GM18873 (cell line): Measurements from ENCODE around the gene MTFR1L.

Experiments
- ATAC-seq: cut with Tn5 transposase; IDR thresholded peaks from one replicate; pipeline ENCODE4 v1.9.1; 2021; ENCODE audit warnings: mild to moderate bottlenecking, moderate library complexity, moderate number of reproducible peaks; ENCODE audit not compliant: unreplicated experiment, low FRiP score

MTFR1L gene

DNA sequence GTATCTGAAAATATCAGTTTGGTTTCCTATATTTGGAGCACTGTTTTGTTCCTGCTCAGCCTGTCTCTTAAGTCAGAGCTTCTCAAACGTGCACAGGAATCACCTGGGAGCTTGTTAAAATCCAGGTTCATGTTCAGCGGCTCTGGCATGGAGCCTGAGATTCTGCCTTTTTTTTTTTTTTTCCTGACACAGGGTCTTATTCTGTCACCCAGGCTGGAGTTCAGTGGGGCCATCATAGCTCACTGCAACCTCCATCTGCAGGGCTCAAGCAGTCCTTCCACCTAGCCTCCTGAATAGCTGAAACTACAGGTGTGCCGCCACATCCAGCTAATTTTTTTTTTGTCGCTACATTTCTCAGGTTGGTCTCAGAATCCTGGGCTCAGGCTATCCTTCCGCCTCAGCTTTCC, 32.0 kb upstream of the MTFR1L start:
- no peak for ATAC-seq

DNA sequence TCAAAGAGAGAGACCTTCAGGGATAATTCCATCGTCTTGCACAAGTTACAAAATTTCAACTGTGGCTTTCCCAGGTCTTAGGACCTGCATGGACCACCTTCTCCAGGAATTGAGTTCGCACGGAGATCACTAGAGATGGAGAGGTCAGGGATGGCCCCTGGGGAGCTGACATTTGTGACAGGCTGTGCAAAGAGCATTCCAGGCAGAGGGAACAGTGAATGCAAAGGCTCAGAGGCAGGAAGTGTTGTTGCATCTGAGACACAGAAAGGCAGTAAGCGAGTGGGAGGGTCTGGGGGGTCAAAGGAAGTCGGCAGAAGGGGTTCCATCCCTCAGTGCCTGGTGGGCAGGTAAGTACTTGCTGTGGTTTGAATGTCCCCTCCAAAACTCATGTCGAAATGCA, 29.3 kb upstream of the MTFR1L start:
- ATAC-seq, result no peak

DNA sequence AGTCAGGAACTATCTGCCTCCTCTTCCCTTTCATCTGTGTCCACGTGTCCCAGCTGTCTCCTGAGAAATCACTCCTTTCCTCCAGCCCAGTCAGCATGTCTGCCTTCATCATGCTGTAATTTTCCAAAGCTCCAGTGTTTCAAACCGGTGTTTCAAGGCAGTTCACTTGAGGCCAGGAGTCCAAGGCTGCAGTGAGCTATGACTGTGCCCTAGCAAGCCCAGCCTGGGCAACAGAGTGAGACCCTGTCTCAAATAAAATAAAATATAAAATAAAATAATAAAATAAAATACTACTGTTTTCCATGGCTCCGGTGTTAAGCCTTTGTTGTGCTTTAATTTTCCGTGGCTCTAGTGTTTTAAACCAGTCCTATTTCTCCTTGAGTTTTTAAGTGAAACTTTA, 27.6 kb upstream of the MTFR1L start:
- no peak for ATAC-seq

DNA sequence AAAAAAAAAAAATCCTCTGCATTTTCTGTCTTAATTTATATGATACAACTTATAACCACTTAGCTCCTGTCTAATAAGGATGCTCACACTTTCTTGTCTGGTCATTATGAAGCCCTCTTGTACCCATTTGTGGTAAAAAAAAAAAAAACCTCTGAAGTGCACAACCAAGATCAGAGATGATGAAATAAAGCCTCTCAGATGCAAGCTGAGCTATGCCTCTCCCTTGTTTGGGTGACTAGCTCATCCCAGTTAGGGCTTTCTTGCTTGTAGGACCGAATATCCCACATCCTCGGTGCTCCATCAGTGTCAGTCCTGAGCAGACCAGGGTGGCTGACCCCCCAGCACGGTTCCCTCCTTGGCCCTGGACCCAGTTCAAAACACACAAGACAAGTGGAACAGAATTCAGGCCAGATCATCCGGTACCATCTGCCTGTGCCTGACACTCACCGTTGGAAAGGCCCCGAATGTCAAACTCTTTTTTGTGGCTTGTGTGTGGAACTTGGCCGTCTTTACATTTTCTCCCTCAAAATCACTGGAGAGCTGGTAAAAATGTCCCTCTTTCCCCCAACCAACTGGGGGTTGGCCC, 26.1 kb upstream of the MTFR1L start:
- ATAC-seq, result no peak

DNA sequence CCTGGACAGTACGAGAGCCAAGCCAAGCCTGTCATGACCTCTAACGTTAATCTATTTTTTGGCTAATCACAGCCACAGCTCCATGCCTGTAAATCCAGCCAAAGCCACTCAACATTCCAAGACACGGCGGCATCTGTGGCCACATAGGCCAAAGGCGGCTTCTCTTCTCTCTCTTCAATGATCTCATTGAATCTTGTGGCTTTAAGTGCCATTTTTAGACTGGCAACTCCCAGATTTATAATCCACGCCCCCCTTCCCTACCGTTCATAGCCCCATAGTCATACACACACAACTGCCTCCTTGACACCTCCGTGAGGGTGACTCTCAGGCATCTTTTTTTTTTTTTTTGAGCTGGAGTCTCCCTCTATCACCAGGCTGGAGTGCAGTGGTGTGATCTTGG, 25.4 kb upstream of the MTFR1L start:
- ATAC-seq, result no peak

DNA sequence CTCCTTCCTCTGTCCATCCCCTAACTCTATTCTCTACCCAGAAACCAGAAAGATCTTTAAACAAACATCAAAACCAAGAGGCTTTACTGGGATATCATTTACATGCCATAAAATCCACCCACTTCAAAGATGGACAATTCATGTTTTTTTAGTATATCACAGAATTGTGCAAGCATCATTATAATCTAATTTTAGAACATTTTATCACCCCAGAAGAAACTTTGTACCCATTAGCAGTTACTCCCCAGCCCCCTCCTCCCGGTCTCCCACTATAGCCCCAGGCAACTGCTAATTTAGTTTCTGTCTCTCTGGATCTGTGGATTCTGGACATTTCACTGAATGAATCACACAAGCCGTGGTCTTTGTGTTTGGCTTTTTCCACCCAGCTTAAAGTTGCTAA, 24.5 kb upstream of the MTFR1L start:
- no peak for ATAC-seq

DNA sequence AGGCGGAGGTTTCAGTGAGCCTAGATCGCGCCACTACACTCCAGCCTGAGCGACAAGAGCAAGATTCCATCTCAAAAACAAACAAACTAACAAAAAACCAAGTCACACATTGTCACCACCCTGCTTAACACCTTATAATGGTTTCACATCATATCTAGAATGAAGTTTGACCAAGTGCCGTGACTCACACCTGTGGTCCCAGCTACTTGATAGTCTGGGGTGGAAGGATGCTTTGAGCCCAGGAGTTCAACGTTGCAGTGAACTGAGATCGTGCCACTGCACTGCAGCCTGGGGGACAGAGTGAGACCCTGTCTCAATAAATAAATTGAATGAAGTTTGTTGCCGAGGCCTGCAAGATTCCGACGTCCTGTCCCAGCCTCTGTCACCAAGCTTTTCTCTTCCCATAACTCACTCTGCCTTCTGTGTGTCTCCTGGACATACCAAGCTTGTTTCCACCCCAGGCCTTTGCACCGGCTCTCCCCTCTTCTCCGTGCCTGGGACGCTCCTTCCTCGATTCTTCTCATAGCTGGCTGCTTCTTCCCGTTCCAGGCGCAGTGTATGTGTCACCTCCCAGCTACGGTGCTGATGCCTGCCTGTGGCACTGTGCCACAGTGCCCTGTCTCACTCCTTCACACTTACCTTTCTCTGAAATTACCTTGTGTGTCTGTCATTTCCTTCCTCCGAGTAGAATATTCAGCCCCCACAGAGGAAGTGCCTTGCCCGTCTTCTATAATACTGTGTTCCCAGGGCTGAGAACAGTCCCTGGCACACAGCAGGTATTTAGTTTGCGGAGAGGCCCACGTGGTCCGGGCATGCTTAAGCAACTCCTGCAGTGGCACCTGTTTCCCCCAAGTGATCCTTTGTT, 23.6 kb upstream of the MTFR1L start:
- no peak for ATAC-seq

DNA sequence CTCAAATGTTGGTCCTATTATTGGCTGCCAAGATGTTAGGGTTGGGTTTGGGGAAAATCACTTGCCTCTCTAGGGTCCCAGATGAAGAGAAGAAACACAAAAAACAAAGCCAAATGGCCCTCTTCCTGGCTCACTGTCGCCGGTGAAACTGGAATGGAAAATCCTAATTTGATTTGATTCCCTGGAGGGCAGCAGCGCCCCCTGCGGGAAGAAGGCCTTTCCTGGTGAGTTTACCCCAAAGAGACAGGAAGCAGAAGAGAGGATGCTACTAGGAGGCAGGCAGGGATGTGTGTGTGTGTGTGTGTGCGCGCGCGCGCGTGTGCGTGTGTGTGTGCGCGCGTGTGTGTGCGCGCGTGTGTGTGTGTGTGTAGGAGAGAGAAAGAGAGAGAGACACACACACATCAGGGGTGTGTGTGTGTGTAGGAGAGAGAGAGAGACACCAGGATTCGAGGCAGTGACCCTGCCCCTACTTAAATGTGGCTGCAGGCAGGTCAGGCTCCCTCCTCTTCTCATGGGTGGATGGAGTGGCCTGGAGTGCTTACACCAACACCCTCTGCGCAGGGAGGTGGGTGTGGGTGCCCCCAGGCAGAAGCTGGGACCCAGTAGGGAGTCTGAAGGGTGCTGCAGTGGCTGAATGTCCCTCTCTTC, 22.8 kb upstream of the MTFR1L start:
- no peak for ATAC-seq

DNA sequence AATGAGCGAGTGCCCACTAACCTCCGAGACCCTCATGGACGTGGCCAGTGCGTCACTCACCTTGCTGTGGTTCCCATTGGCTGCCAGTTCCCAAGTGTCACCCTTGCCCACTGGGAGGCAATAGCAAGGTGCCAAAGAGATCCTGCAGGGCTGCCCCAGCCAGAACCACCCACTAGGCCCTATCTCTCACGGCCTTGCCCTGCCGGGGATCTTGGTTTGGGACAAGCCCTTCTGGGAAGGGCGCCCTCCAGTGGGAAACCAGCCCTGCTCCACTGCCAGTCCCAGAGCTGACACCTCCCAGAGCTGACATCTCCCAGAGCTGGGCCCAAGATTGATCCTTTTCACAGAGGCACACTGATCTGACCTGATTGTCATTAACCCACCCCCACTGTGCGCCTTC, 21.8 kb upstream of the MTFR1L start:
- no peak for ATAC-seq

DNA sequence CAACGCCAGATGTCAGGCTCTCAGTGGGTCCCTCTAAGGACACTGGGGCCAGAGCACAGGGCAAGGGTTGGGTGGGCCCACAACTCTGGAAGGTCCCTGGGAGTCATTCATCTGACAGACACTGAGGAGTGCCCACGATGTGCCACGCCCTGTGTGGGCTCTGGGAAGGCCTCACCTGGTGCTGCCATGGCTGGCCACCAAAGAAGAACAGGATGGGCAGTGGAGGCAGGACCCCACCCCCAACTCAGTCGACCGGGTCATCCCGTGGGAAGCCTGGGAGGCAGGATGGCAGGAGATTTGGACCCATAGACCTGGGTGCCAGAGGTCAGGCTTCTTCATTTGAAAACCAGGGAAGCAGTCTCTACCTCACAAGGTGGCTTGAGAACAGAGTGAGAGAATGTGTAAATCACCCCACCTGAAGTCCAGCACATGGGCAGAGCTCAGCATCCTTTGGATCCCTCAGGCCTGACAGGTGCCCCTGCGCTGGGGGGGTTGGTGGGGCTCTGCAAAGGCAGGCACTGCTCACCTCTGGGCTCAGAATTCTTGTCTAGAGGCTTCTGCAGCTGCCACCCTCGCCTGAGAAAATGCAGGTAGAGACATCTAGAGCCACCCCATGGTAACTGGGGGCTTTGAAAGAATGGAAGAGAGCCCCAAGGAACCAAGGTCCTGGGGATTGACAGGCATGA, 20.9 kb upstream of the MTFR1L start:
- no peak for ATAC-seq

DNA sequence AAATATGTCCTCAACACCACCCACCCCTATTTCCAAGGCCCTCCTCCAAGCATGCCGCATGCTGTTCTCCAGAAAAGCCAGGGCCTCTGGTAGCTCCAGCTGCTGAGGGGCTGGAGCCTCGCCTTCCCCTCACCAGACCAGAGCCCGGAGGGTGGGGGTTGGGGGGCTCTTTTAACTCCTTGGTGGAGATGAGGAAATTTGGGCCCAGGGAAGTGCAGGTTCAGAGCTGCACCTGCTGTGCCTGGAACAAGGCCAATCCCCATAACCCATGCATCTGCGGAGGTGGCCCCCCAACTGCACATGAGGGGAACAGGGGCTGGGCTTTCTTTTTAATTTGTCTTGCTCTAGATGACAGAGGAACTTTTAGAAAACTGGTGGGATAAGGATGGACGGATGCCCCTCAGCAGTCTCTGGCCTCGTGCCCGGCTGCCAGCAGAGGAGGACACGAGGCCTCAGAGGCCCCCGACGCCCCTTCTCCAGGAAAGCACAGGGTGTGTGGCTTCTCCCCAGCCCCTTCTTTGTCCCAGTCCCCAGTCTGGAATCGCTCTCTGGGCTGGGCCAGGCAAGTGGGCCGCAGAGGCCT, 20.3 kb upstream of the MTFR1L start:
- no peak for ATAC-seq

DNA sequence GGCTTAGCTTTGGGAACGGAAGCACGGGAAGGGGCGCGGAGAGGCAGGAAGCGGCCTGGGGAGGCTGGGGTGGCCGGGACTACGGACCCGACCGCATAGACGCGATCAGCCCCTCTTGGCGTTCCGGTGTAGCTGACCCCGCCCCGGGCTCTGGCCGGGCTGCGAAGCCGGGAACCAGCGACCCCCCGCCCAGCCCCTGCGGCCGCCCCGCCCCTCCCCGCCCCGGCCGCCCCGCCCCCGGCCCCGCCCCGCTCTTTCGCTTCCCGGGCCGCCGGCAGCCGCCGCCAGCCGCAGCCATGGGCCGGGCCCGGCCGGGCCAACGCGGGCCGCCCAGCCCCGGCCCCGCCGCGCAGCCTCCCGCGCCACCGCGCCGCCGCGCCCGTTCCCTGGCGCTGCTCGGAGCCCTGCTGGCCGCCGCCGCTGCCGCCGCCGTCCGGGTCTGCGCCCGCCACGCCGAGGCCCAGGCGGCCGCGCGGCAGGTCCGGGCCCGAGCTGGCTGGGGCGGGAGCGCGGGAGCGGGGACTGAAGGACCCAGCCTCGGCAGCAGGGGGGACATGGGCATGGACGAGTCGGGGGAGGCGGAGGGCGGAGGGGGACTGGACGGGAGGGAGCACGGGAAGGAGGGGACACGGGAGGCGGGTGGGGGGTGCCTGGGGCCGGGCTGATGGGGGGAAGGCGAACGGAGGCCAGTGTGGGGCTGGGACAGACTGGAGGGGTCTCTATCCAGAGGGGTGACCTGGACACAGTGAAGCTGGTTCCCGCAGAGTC, 19.6 kb upstream of the MTFR1L start, which contains the start of gene SELENON:
SELENON (plus strand) TSS at position 259 of the 768 bp plus-strand sequence; CDS start at position 297, 38 bp downstream.
- no peak for ATAC-seq

DNA sequence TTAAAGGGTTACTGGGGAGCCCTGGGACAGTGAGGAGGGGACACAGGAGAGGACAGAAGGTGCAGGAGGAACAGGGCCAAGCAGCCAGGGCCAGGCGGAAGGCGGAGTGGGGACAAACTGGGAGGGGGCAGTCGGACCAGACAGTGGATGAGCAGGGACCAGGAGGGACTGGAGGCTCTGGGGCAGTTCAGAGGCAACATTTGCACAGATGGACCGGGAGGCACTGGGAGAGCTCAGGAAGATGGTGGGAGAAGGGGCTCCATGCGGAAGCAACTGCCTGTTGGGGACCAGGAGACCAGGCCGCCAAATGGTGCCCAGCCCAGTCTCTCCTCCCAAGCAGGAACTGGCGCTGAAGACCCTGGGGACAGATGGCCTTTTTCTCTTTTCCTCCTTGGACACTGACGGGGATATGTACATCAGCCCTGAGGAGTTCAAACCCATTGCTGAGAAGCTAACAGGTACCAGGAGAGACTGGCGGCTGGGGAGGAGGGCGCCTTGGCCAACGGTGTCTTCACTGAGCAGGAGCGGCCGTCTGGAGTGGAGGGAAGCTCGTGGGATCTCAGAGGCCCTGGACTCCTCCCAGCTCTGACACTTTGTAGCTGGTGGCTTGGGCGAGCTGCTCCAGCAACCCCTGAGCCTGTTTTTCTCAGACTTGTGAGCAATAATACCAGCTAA, 18.9 kb upstream of the MTFR1L start:
- ATAC-seq, result no peak

DNA sequence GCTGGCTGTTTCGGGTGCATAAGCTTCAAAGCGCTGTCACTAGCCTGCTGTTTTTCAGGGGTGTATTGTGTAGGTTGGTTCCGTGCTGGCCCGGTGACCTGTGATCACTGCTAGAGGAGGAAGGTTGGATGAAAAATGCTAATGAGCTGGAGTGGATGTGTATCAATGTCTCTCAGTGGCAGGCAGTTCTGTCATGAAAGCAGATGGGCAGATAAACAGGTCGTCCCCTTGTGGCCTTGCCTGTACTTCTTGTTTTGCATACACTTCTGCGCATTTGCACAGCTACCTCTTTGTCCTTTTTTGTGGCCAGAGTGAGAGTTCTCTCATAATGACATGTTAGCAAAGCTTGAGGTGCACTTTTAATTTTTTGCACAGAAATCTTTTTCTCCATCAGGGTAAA, 16.8 kb upstream of the MTFR1L start:
- no peak for ATAC-seq

DNA sequence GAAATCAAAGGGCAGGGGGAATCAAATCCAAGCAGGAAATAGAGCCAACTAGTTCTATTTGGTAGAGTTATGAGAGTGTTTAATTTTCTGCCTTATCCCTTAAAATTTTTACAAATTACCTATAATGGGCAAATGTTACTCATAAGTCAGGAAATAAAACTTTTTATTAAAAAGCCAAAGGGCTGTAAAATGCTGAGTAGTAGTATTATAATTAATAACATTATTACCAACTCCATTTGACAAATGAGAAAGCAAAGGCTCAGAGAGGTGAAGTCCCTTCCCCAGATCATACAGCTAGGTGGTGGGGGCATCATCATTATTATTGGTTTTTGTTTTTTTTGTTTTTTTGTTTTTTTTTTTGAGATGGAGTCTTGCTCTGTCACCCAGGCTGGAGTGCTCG, 16.4 kb upstream of the MTFR1L start:
- no peak for ATAC-seq

DNA sequence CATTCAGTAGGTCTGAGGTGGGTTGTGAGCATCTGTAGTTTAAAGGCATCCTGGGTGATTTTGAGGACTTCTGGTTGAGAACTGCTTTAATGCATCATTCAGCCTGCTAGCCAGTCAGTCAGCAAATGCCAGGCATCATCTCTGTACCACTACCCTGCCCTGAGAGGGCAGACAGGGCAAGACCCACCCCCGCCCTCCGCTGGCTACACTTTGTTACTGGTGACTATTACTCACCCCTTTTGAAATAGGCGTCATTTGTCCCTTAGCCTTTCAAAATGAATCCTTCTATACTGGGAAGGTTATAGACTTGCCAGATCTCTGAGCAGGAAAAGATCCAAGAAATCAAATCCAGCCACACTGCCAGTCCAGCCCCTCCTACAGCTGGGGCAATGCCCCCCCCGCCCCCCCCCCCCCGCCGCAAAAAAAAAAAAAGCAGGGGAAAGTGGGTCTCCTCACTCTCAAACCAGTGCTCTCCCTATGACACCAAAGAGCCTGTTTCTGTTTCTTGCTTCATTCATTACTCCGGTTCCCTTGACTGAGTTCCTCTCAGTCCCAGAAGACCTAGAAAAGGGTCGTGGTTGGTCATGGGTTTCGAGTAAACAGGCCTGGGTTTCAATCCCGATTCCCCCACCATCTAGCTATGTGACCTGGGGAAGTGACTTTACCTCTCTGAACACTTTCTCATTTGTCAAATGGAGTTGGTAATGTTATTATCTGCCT, 15.3 kb upstream of the MTFR1L start:
- no peak for ATAC-seq

DNA sequence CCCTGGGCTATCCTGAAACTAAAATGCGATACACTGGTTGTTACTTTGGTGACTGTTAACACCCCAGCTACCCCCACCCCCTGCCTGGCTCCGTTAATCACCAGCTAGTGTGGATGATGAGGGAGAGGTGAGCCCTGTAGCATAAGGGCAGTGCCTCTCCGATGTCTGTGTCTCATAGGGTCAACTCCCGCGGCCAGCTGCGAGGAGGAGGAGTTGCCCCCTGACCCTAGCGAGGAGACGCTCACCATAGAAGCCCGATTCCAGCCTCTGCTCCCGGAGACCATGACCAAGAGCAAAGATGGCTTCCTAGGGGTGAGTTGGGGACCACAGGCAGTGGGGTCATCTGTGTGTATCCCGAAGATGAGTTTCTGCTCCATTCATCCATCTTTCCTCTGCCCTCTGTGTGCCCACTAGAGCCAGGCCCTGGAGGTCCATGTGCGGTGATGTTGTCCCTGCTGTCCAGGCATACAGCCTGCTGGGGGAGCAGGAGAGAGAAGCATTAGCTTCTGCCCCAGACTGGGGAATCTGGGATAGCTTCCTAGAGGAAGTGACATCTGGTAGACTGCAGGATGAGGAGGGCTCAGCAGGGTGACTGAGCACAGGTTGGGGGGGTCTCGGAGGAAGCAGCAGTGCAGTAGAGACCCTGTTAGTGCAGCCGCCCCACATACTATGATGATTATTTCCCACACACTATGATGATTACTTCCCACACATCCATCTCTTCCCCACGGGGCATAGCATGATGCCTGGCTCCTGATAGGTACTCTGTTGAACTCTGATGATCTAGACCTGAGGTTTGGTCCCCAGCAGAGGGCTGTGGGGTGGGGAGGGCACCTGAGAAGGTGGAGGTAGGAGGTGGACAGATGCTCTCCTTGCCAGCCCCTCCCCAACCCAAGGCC, 14.5 kb upstream of the MTFR1L start:
- no peak for ATAC-seq

DNA sequence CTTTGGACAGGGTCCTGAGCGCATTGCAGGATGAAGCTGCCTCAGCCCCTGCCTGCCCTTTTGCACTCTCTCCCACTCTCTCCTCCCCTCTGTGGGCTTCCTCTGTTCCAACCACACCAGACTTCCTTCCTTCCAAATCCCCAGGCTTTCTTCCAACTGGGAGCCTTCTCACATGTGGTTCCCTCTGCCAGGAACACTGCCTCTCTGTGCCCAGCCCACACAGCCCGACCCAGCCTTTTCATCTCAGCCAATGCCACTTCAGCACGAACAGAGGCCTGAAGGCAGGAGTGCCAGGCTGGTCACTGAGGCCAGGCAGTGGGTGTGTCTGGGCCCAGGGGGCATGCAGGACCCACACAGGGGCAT, 13.9 kb upstream of the MTFR1L start:
- ATAC-seq, result no peak
